Left renal pelvis (tissue), 4 donors: Measurements from ENCODE around the gene KLHL22. TPM values are rescaled to one million over a fixed set of nuclear protein-coding genes. Genes with fewer than 3 reads are reported as not detected.

ENCODE experiments used
- DNase-seq, 4 donors: peaks; one replicate each; pipeline ENCODE4 v3.0.0-alpha.2; 2013; ENCODE audit warnings: low read depth in 4 of 4, low spot score in 3 of 4
- polyA plus RNA-seq, 4 donors: library from polyadenylated mRNA; unstranded; fragments of 120-200 nt; gene quantifications; one replicate each; pipeline ENCODE4 v1.2.1, GENCODE V29; 2013; ENCODE audit not compliant: insufficient read length in 4 of 4

The KLHL22 gene
- polyA plus RNA-seq, 4 donors = 26.7 to 43.0 (median 34.2) TPM

DNA sequence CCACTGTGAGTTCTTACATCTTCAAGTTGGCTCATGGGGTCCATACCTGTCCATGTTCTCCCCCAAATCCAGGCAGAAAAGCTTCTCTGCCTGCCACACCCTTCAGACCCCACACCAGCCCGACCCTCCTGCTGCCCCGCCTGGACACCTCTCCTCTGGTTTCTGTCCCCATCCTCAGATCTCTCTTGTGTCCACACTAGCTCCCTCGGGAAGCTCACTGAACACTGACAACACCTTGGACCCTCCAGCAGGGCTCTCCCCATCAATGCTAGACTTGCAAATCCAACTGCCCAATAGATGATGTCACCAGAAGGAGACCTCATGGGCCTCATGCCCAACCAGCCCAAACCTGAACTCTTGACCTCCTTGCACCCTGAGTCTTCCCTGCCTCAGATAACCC is 60.8 kb downstream of the KLHL22 start:
- no peak for DNase-seq

DNA sequence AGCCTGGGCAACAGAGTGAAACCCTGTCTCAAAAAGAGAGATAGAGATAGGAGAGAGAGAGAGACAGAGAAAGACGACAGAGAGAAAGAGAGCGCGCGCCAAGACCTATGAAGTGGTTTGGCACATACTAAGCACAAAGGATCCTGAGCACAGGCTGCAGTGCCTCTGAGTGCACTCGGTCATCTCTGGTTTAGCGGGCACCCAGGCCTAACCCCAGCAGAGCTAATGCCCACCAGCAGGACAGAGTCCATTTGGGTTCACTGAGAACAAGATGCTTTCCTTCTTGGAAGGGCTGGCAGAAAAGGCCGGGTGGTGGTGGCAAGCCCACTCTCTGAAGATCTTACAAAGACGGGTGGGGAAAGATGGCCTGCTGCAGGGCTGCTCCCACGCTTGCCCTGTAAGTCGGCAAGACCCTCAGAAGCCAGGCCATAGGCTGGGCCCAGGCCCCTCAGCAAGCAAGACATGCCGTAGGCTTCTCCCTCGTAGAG is 61.3 kb downstream of the KLHL22 start:
- DNase-seq = no peak

DNA sequence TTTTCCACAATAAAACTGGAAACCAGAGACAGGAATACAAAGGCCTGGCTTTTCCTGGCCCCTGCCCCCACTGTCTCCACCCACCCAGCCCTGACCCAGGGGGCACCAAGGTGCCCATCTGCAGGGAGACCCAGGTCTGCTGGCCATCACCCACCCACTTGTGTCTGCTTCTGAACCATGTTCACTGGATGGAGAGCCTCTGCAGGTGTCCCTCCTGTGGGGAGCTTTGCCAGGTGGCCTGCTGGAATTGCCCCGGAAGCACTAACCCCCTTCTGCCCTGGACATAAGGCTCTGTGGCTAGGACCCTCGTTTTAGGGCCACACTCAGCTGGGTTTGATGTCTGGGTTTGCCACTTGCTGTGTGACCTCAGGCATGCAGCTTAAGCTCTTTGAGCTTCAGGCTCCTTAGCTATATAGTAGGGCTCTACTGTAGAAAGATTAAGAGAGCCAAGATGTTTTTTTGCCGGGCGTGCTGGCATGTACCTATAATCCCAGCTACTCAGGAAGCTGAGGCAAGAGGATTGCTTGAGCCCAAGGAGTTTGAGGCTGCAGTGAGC is 61.8 kb downstream of the KLHL22 start:
- DNase-seq = no peak

DNA sequence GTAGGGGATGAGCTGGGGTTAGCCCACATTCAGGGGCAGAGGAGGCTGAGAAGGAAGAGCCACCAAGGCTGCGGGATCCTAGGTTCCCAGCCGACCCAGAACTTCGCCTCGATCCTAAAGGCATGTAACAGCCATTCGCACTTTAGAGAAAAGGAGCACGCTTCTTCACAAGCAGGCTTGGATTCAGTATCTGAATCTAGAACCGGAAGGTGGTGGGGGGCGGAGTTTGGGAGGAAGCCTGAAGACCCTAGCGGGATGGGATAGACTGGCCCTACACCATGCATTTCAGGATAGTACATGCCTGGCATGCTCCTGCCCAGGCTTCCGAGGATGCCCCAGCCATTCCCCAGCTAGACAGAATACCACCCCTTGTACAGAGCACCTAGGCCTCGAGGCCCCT is 62.4 kb downstream of the KLHL22 start:
- no peak for DNase-seq

DNA sequence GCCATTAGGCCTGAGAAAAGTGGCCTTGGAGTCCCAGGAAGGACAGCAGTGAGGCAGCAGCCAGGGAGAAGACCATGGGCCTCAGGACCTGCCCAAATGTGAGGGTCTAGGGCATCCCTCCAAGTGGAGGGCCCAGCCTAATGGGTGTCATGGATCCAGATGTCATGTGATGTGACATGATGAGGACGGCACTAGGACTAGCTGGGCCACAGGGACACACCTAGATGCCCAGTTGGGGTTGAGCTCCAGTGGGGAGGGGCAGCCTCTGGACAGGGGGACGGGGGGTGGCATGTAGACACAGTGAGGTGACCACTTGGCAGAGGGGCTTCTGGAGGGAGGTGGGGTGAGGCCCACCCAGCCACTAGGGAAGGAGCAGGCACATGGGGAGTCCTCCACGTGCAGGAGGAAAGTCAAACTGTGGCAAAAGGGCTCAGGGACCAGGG is 63.3 kb downstream of the KLHL22 start:
- DNase-seq = no peak

DNA sequence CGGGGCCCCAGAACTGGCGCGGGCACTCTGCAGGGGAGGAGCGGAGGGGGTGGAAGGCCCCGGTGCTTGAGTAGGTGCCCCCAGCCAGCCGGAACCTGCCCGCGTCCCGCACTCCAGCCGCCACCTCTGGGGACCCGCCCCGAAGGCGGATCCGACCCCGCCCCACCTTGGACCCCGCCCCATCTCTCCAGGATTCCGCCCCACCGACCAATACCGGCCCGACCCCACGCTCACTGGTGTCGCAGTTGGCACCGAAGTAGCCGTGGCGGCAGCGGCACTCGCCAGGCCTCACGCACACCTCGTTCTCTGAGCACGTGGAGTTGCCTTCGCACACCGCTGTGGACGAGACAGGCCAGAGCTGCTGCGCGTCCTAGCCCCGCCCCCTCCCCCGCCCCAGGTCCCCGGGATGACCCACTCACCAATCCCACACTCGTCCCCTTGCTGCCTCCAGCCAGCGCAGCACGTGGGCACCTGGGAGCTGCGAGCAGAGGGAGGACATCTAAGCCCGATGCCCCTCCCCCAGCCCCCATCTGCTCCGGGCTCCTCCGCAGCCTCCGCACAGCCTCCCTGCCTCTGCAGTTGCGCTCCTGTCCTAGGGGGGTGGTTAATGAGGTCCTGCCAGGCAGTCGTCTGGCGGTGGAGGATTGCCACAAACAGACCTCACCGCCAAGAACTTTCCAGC is 63.9 kb downstream of the KLHL22 start:
- DNase-seq = no peak

DNA sequence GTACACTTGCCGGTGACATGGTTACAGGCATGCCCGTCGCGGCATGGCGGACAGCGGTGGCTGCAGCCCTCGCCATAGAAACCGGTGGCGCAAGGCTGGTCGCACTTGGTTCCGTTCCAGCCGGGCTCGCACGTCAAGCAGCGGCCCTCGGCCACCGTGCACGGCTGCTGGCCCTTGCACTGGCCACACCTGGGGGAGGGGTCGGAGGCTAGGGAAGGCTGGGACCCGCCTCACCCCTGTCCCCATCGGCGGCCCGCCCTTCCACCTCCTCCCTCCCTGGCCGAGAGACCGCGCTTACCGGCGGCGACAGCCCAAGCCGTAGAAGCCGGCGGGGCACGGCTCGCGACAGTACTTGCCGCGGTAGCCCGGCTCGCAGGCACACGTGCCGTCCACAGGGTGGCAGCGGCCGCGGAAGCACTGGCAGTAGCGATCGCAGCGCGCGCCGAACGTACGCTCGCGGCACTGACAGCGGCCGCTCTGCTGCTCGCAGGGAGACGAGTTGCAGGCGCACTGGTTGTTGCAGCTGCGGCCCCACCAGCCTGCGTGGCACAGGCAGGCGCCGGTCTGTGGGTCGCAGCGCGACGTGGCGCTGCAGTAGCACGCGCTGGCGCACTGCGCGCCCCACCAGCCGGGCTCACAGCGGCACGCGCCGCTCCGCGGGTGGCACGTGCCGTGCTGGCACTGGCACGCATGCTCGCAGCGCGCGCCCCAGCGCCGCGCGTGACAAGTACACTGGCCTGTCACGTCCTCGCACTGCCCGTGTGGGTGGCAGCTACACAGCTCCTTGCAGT is 64.7 kb downstream of the KLHL22 start:
- DNase-seq = no peak

DNA sequence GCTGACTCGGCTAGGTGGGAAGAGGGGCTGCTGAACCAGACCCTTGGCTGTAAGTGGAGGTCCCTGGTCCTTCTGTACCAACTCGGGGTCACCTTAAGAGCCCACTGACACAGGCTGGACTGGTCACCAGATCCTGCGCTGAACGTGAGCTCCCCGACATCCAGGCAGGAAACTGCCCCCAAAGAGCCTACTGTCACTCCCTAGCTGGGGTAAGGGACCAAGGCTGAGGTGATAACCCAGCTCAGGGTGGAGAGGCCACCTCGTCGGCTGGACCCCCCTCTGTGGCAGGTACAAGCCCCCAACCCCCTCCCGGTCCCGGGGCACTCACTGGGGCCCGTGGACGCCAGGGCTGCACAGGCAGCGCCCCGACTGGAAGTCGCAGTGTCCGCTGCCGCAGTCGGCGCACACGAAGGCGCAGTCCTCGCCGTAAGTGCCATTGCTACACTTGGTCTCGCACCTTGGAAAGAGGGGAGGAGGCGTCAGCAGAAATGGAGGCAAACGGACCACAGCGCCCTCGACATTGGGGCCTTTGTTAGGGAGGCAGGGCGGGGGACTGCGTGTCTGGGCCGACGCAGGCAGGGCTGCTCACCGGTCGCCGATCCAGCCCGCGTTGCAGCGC is 65.4 kb downstream of the KLHL22 start:
- DNase-seq = no peak

DNA sequence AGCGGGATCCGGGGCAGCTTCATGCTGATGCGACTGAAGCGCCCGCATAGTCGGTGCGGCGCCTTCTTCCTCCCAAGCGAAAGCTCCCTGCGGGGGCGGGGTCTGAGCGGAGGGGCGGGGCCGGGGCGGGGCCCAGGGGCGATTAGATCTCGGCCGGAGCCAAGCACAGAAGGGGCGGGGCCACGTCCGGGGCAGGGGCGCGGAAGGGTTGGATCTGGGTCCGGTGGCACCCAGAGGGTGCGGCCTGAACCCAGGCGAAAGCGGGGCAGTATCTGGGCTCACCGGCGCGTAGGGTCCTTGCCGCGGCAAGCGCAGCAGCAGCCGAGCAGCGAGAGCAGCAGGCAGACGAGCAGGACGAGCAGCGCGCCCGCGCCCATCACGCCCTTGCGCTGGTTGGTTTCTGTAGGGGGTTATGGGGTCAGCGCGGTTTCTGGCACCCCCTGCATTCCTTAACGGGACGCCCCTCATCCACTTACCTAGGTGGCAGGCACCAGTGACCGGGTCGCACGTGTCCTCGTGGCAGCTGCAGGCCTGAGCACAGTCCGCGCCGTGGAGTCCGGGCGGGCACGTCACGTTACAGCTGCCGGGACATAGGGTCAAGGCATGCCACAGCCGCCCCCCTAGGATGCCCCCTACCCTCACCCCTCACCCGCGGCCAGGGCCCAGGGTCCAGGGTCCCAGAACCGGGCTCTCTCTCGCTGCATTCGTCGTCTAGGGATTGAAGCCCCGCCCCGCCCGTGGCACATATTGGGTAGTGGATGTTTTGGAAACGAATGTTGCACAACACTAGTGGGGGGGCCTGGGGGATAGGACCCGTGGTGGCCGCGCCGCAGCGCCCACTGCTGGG is 66.1 kb downstream of the KLHL22 start:
- no peak for DNase-seq

DNA sequence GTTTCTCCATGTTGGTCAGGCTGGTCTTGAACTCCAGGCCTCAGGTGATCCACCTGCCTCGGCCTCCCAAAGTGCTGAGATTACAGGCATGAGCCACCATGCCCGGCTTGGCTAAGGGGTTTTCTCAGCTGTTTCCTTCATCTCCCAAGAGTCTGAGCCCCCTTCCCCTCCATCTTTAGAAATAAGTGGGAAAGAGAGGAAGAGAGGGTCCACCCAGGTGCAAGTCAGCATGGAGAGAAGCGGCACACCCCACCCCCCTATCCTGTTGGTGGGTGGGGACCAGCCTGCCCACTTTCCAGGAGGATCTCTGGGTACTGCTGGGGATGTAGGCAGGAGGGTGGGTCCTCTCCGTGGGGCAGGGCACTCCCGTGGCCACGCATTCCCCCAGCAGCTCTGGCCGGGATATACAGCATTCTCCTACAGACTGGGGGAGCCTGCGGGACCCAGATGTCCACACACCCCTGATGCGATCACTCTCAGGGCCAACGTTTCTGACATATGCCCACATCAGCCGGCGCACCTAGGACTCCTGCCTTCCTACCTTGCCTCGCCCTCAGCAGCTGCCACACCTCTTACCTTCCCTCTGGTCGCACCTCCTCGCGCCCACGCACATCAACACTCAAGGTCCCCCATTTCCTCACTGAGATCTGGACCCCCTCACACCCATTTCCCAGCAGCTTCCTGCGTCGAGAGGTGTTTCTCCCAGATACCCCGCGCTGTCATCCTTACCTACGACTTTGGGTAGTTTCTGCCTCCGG is 66.9 kb downstream of the KLHL22 start:
- DNase-seq = no peak

DNA sequence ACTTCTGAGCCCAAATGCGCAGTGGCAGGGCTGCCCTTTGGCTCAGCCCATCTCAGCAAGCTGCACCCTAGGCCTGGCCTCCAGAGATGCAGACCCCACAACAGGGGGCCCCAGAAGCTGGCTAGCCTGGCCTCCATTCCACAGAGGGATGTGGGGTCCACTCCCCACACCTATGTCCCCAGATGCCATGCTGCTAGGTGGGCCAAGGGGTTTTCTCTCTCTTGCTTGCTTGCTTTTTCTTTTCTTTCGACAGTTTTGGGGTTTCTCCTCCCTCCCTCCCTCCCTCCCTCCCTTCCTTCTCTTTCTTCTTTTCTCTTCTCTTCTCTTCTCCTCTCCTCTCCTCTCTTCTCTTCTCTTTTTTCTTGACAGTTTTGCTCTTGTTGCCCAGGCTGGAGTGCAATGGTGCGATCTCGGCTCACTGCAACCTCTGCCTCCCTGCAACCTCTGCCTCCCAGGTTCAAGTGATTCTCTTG is 67.6 kb downstream of the KLHL22 start:
- no peak for DNase-seq

DNA sequence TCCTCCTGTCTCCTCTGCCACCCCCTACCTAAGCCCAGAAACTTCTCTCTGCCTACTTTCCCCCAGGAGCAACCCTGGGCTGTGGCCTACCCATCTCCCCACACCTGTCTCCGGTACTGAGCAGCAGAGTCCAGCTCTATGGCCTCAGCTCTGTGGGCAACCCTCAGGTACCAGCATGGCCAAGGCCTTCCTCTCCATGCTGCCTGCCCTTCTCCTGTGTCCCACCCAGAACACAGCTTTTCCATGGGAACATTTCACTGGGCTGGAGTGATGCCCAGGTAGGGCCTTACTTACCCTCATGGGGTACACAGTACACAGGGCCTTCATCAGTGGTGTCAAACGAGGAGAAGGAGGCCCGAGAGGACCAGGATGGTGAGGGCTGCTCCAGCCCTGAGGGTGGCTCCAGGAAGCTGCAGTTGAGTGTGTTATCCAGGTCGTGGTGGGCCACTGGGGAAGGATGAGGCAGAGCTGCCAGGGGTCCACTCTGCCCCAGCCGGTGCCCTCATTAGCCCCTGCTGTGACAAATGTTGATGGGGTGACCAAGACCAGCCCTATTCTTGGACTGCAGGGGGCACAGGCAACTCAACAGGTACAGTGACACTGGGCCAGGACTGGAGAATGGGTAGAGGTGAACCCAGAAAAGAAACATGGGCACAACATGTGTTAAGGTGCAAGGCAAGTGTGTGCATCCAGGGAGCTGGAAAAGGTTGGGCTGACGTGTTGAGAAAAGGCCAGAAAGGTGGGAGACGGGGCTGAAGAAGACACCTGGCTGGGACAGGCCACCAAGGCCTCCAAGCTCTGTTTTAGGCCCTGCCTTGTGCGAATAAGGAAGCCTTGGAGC is 68.3 kb downstream of the KLHL22 start:
- no peak for DNase-seq

DNA sequence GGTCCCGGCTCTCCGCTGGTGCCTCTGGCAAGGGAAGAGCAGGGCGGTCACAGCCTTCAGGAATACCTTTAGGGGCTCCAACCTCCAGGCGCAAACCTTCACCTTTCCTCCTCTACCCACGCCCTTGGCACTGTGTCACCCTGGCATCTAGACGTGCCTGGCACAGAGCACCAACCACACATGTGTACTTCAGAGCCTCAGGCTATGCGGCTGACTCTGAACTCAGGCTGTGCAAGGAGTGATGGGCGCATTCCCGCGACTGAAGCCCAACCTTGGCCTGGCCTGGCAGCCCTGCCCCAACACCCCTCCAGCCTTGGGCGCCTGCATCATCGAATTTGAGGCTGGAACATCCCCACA is 69.4 kb downstream of the KLHL22 start:
- DNase-seq = no peak

DNA sequence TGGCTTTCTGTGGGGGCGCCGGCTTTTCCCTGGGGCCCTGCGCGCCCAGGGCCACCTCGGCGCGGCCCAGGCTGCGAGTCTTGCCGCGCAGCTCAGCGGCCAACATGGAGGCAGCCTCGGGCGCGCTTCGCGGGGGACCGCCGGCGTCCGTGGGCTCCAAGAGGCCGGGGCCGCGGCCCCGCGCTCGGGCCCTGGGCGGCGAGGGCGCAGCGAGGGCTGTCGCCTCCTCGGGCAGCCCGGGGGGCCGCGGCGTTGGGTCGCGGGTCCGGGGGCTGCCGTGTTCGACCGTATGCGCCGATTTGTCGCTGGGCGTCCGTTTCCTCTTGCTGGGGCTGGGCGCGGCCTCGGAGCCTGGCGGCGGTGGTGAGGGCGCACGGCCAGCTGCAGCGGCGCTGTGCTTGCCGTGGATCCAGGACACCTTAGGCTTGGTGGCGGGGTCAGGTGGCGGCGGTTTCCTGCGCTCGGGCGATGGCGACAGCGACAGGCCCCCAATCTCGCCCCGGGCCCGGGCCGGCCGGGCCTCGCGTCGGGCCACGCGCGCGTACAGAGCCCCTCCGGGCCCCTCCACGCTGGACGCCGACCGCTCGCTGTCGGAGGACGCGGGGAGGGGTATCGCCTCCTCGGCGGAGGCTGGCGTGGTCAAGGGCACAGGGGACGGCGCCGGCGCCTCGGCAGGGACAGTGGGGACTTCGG is 69.9 kb downstream of the KLHL22 start:
- no peak for DNase-seq

DNA sequence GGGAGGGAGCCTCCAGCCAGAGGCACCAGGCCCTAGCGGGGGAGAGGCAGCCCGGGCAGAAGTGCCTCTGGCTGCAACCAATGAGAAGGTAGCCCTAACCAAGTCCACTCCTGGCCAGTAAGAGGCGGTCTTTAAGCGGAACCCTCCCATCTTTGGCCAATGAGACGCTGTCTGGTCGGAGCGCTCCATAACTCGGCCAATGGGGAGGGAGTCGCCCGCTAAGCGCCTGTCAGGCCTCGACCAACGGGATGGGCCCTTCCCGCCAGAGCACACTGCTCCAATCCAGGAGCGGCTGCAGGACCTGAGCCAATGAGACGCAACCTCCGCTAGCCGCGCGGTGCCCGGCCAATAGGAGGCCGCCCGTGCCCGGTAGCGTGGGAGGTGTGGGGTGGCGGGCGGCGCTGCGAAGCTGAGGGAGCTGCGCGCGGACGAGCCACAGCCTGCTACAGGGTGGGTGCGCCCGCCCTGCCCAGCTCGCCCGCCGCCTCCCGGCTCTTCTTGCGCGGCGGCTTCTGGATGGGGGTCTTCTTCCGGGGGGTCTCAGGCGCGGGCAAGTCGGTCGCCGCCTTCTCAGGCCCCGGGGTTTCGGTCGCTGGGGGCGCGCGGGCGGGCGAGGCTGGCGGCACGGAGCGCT is 70.5 kb downstream of the KLHL22 start:
- DNase-seq = no peak

DNA sequence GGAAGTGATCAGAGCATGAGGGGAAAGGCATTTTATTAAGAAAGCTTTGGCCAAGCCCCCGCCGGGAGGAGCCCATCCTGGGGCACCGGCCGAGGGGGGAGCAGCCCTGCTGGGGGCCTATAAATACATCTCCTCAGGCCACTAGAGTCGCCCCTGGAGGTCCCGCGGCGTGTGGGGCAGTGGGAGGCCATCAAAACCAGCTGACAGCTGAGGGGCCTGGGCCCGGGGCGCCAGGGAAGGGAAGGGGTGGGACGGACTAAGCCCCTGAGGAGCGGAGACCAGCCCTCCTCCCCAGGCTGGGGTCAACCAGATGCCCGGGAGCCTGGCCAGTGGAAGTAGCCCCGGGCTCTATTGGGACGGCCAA is 71.0 kb downstream of the KLHL22 start:
- no peak for DNase-seq

DNA sequence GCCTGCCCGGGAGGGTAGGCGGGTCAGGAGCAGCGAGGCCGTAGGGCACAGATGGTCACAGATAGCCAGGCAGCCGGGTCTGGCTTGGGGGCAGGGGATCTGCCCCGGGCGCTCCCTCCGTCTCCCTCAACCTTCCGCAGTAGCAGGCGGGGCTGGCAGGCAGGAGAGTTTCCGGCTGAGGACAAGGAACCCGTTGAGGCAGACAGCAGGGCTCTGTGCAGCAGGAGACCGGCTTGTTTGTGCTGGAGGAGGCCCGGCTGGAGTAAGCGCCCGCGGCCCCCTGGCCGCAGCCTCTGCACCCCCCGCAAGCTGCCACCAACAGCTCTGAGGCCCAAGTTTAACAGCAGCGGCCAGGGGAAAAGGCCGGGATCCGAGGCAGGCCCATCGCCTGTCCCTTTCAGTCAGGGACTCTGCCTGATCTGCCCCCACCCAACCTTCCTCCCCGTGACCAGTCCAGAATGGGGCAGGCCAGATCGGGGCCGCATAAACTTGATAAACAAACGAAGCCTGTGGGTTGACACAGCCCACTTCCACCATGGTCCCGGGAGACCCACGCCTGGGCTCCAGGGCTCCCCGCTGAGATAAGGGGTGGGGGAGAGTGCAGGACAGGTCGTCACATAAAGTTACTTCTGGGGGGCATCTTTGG is 71.6 kb downstream of the KLHL22 start:
- no peak for DNase-seq
